Stimulated activated CD8-positive, alpha-beta memory T cell treated with anti-CD3 and anti-CD28 coated beads, Interleukin-4, amount 100 ng/mL, for 4 hours (primary cell): ENCODE results near the gene MED12L.

ENCODE experiments used
- DNase-seq, 2 donors: peaks; one replicate each; pipeline ENCODE4 v3.0.0-alpha.2; 2020; ENCODE audit warnings: low read depth in 2 of 2, low spot score in 1 of 2

Gene MED12L

DNA sequence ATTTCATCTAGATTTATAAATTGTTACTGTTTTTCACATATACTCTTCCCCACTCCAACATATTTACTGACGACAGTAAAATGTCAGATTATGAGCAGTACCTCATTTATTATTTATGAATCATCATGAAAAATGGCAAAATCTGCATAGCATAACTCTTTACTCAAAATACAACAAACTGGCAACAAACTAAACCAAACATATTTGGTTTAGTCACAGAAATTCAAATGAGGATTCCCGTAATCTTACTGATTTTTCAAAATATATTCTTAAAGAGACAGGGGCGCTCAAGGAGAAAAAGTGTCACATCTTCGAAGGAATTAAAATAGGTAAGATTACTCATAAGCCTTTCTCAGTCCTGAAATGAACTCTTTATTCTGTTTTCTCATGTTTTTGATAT is 234.2 kb downstream of the MED12L start:
- no peak for DNase-seq

DNA sequence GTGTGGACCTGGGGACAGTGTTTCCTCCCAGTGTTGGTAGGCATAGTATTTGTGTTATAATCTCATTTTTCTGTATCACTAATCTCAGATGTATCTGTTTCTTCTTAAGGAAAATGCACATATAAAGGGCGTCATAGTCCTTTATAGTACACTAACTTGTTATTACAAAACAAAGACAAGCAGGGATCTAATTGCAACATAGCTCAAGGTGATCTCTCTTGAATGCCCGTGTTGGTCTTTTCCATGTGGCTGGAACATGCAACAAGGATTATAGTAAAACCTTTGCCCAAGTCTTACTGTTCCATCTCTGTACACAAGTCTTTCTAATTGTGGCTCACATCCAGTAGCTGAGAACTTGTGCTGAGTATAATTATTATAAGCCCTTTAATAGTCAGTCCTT is 234.7 kb downstream of the MED12L start:
- no peak for DNase-seq

GRCh38 chr3:151321526-151321925 is 236.1 kb downstream of the MED12L start:
- DNase-seq: no peak

DNA sequence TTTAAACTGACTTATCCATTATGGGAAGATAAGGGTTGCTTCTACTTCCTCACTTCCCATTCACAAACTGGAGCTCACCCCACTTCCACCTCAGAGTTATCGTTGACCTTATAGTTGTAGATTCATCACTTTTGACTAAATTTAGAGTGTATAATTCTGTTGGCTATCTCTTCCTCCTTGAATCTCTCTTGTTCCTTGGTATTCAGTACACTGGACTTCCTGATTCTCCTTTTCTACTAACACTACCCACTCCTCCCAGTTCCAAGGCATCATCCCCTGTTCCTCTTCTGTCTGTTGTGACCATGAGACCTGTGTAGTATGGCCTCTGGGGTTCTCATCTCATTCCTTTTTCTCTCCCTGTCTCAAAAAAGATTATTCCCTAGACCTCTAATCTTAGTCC is 237.0 kb downstream of the MED12L start:
- DNase-seq: no peak

- no peak for DNase-seq
Measured at GRCh38 chr3:151327571-151328198, 242.2 kb downstream of the MED12L start.

GRCh38 chr3:151328298-151328995 is 243.0 kb downstream of the MED12L start:
- DNase-seq: no peak

GRCh38 chr3:151329363-151329762 is 243.9 kb downstream of the MED12L start, which contains the start of gene P2RY13:
Gene P2RY13 (minus strand): TSS chr3:151329549. CDS start chr3:151329528, 21 bp downstream.
- DNase-seq: no peak

GRCh38 chr3:151330379-151330778 is 244.9 kb downstream of the MED12L start:
- DNase-seq: no peak

- no peak for DNase-seq
Measured at GRCh38 chr3:151330899-151331298, 245.4 kb downstream of the MED12L start.

DNA sequence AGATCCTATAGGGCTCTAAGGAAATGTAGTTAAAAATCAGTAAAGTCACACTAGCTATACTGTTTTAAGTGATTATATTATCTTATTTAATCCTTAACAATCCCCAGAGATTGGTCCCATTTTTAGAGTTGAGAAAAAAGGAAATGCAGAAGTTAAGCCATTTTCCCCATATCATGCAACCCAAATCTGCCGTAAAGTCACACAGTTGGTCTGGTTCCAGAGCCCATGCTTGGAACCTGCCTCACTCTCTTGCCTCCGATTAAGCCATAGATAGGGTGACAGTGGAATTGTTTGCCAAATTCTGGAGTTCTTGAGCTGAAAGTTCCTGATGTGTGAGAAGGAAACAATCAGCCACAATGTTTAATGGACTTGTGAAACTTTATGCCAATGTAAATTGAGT is 246.2 kb downstream of the MED12L start:
- DNase-seq: no peak

DNA sequence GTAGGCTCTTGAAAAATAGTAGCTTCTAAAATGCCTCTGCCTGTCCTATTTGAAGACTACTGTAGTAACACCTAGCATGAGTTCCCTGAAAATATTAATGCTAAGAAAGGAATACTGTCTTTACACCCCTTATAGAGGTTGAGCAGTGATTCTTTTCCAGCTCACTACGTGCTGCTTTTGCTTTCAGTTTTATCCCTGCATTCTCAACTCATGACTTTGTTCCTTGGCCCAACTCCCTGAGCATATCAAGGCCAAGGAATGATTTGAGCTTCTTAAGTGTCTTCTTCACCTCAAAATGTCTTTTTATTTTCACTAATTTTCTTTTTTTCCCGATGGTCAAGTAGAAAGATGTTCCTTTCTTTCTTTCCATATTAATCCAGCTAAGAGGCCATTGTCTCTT is 260.4 kb downstream of the MED12L start:
- no peak for DNase-seq

DNA sequence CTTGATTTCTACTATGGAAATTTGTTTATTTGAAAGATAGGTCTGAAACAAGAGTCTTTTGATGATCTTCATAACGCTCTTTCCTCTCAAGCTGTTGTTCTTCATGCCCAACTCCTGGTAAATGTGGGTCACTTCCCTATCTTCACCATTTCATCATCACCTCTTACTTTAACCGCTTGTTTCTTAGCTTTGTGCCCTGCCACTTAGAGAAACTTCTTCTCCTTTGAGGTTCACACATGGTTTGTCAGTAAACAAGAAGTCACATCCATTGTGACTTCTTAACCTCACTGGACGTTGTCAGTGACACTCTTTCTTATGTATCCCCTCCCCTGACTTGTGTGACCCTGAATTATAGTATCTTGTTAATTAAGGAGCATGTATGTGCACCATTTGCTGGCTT is 260.8 kb downstream of the MED12L start:
- DNase-seq: no peak

GRCh38 chr3:151347432-151347831 is 262.0 kb downstream of the MED12L start:
- DNase-seq: no peak

DNA sequence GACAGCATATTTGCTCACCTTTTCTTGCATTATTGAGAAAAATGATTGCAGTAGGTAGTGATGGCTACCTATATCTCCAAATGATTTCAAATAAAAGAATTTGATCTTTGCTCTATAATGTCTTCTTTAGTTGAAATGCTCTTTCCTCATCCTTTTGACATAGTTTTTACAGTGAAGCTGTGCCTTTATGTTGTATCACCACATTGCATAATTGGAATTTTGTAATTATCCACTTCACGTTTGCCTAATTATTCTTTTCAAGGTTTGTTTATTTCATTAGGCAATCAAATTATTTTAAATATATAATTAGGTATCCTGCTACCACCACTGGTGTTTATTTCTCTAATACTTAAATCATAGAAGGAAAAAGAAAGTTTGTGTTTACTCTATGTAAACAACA is 265.2 kb downstream of the MED12L start:
- DNase-seq: no peak

- no peak for DNase-seq
Measured at GRCh38 chr3:151351219-151351618, 265.8 kb downstream of the MED12L start.

- no peak for DNase-seq
Measured at GRCh38 chr3:151351648-151352047, 266.2 kb downstream of the MED12L start.

- no peak for DNase-seq
Measured at GRCh38 chr3:151356794-151357462, 271.5 kb downstream of the MED12L start.

DNA sequence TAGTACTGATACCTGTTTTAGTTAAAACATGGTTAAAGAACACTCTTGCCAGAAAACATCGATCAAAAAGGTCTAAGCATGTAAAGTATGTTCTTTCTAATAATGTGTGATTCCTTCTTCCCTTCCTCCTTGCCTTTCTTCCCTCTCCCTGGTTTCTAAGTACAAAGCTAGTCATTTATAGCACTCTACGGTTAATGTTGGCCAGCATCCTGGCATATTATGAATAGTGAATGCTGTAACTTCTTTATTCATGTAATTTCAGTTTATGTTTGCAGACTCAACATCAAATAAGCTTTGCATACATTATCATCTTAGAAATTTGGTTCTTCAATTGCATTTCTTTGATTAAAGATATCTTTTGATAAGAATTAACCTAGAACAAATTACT is 272.0 kb downstream of the MED12L start:
- no peak for DNase-seq

DNA sequence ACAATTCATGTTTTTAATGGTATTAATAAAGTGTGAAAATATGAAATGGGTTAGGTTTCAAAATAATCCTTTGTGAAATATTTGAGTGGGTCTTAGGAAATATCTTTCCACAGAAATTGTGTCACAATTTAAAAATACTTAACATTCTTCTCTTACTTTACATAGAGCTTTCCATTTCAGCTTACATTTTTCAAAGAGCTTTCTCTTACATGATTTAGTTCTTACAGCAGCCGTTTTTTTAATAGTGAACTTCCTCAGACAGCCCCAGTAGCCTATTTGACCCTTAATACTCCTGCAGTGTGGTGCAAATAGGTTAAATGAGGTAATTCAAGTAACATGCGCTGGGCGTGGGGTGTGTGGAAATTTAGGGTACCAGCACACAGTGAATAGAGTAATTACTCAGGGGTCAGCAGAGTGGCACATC is 277.3 kb downstream of the MED12L start:
- no peak for DNase-seq

DNA sequence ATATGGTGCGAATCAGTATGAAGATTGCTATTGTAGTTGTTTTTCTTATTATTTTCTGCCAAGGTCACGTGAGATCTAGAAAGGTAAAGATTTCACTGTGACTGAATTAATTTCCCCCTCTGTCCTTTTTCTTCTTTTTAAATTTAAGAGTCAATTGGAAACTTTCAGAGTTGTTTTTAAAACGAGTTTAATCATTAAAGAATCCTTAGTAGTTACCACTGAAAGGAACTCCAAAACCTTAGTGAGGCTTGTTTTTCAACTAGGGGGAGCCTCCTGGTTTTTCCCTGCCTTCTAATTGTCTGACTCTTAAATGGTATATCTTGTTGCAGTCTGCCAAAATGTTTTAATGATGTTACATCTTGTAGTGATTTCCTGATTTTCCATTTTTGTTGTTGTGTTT is 281.5 kb downstream of the MED12L start:
- DNase-seq: no peak

DNA sequence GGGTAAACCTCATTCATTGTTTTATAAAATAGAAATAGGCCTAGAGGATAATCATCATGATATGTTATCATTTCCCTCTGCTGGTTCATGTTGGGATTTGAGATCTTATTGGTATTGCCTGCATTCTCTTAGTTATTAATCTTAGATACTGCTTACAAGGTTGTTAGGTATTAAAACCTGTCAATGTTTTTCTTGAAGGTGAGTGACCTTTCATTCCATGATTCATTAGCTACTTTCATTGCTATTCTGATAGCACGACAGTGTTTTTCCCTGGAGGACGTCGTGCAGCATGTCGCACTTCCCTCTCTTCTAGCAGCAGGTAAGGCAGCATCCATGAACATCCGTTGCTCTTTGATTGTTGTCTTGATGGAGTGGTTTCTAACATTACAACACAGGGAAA is 282.0 kb downstream of the MED12L start:
- no peak for DNase-seq

GRCh38 chr3:151371526-151371925 is 286.1 kb downstream of the MED12L start:
- no peak for DNase-seq
